ENCODE results near the gene MORN4. TPM values are rescaled to one million over a fixed set of nuclear protein-coding genes. Genes with fewer than 3 reads are reported as not detected.

MORN4 gene
- total RNA-seq, 1 experiment from 2014 or later: 11.9 TPM

DNA sequence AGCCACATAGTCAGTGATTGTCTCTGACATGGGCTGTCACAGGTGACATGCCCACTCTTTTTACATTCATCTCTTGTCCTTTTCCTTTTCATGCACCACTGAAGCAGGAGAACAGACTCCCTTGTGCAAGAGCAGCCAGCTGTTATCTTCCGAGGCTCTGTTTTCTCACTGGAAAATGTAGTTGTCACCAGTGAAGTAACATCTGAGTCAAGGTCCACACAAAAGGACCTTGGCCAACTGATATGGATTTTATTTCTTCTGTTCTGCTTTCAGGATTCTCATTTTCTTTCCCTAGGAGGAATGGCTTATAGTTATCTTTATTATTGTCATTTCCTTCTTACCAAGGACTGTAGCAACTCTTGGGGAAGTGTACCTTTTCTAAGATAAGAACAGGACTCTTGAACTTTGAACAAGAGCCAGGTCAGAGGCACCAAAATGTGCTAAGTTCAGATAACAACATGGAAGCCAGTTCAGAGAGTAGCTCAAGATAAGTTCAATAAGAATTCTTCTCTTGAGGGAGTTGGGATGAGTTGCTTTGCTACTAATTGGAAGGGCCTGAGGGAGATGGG is 31.1 kb upstream of the MORN4 start:
- H2BK15ac ChIP-seq (ENCODE audit: low read depth, low read length): no peak overlapping the region
- no peaks in the 10 kb centered on the region for H4K20me1 ChIP-seq (ENCODE audit: control insufficient read depth, insufficient read depth, insufficient read length)
- no peak overlapping the region for H3K4ac ChIP-seq (ENCODE audit: low read depth, low read length)
- H3K4me1 ChIP-seq (ENCODE audit: insufficient read depth, low read length): no peaks in the 10 kb centered on the region
- no peak overlapping the region for H3K56ac ChIP-seq (ENCODE audit: insufficient read length, low read depth, low read length)
- no peak overlapping the region for H4K91ac ChIP-seq (ENCODE audit: insufficient read length, low read depth, low read length)
- Mint-ChIP-seq H3K9me3 (no peaks in the 10 kb centered on the region), H3K4me1 (no peaks in the 10 kb centered on the region), H3K27ac (no peak overlapping the region), H3K36me3 (ENCODE audit: insufficient read depth in 1 of 3, low read depth in 3 of 3) (peaks cover 23 to 79% (median 65%) of the 10 kb centered on the region in 3 experiments), H3K27me3 (ENCODE audit: low read depth) (no peaks in the 10 kb centered on the region), H3K4me3 (no peak overlapping the region)
- no peak overlapping the region for H4K5ac ChIP-seq (ENCODE audit: insufficient read length, low read depth, low read length)
- H2BK5ac ChIP-seq (ENCODE audit: insufficient read length, low read length): no peak overlapping the region
- H3K27me3 ChIP-seq (ENCODE audit: insufficient read depth, low read length): no peaks in the 10 kb centered on the region
- no peak overlapping the region for H2BK12ac ChIP-seq (ENCODE audit: insufficient read length, low read depth, low read length)
- no peak overlapping the region for H3T11ph ChIP-seq (ENCODE audit: low read length)
- no peak overlapping the region for H2AFZ ChIP-seq (ENCODE audit: low read length)
- no peaks in the 10 kb centered on the region for H3K23me2 ChIP-seq (ENCODE audit: insufficient read length, low read depth, low read length, poor library complexity, severe bottlenecking)
- no peak overlapping the region for H2BK120ac ChIP-seq (ENCODE audit: low read depth, low read length, poor library complexity, severe bottlenecking)
- 0 out of 2 replicates have a peak, but pooled peaks cover 1% of the 10 kb centered on the region for H3K79me2 ChIP-seq (ENCODE audit: insufficient read depth, low read length)
- no peaks in the 10 kb centered on the region for H3K9me3 ChIP-seq (ENCODE audit: control insufficient read depth, low read depth, low read length)
- no peak overlapping the region for H3K23ac ChIP-seq (ENCODE audit: insufficient read length, low read depth, low read length)
- no peak overlapping the region for H2BK20ac ChIP-seq (ENCODE audit: low read depth, low read length, poor library complexity, severe bottlenecking)
- no peak for DNase-seq
- no peak overlapping the region for H3K4me2 ChIP-seq (ENCODE audit: insufficient read depth, insufficient read length, low read length)
- no peak overlapping the region for H3K9ac ChIP-seq (ENCODE audit: extremely low read depth, insufficient read length, low read length)
- no peaks in the 10 kb centered on the region for H3K79me1 ChIP-seq (ENCODE audit: insufficient read depth, low read depth, low read length, poor library complexity, severe bottlenecking)
- no peak overlapping the region for H3K18ac ChIP-seq (ENCODE audit: insufficient read length, low read depth, low read length)
- H3K14ac ChIP-seq (ENCODE audit: insufficient read depth, low read length): no peak overlapping the region
- no peak overlapping the region for H3K27ac ChIP-seq (ENCODE audit: insufficient read length, low read depth, low read length)
- no peak overlapping the region for H2AK5ac ChIP-seq (ENCODE audit: insufficient read length, low read length)
- TF ChIP-seq, protein P1, sequence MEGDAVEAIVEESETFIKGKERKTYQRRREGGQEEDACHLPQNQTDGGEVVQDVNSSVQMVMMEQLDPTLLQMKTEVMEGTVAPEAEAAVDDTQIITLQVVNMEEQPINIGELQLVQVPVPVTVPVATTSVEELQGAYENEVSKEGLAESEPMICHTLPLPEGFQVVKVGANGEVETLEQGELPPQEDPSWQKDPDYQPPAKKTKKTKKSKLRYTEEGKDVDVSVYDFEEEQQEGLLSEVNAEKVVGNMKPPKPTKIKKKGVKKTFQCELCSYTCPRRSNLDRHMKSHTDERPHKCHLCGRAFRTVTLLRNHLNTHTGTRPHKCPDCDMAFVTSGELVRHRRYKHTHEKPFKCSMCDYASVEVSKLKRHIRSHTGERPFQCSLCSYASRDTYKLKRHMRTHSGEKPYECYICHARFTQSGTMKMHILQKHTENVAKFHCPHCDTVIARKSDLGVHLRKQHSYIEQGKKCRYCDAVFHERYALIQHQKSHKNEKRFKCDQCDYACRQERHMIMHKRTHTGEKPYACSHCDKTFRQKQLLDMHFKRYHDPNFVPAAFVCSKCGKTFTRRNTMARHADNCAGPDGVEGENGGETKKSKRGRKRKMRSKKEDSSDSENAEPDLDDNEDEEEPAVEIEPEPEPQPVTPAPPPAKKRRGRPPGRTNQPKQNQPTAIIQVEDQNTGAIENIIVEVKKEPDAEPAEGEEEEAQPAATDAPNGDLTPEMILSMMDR (conservative IDR thresholded peaks at IDR 0.05): no peak
- WGBS (ENCODE audit: extremely low coverage, insufficient read length, low lambda C conversion rate): no CpG with 5 or more reads among the region's 1 CpG
- no peak overlapping the region for H4K8ac ChIP-seq (replicated peaks; ENCODE audit: insufficient read length, low read depth, low read length)

Data from H9 (cell line).